ENCODE results near the gene HADHB.
"Not testable (repeated sequence)": the region's sequence is repeated elsewhere in the genome, so short reads cannot be mapped to it uniquely, and the experiment has no call there.

Gene HADHB

DNA sequence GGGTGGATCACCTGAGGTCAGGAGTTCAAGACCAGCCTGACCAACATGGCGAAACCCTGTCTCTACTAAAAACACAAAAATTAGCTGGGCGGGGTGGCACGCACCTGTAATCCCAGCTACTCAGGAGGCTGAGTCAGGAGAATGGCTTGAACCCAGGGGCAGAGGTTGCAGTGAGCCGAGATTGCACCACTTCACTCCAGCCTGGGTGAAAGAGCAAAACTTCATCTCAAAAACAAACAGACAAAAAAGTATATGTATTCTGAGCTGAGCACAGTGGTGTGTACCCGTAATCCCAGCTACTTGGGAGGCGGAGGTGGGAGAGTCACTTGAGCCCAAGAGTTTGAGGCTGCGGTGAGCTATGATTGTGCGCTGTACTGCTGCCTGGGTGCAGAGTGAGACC lies 86.6 kb downstream of the HADHB start:
- DNase-seq = not testable (repeated sequence)

DNA sequence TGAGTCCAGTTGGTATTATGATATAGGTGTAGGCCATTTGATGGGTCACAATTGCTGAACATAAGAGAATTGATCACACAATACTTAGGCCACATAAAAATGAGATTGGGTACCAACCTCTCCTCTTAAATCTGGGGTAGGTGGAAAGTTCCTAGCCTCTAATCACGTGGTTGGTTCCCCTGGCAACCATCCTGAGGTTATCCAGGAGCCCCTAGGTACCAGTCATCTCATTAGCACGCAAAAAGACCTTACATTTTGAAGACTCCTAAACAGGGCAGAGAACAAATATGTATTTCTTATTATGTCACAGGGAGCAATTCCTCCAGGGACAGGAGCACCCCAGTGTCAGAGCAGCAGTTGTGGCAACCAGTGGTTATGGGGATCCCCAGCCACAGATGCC lies 88.6 kb downstream of the HADHB start:
- DNase-seq = no peak

DNA sequence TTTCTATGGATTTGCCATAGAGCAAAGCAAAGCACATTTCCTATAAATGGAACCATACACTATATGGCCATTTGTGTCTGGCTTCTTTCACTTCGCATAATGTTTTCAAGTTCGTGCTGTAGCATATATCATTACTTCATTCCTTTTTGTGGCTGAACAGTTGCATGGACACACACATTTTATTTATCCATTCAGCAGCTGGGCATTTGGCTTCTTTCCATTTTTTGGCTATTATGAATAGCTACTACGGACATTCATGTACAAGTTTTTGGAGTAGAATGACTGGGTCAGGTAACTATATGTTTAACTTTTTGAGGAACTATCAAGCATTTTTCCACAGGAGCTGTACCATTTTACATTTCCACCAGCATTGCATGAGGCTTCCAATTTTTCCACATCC lies 90.5 kb downstream of the HADHB start:
- no peak for DNase-seq

DNA sequence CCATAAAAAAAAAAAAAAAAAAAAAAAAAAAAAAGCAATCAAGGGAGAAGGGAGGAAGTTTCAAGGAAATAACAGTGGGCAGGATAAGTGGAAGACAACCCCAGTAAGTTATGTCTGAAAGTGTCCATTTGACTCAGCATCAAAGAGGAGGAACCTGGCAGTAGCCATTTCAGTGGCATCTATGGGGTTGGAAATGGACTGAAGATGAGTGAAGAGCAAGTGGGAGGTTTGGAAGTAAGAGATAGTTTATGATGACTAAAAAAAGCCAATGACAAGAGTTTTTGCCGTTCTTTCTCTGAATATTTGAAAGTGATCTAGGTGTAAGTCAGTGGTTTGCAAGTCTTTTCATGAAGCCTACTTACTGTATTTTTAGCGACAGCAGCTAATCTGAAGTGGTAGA lies 92.0 kb downstream of the HADHB start:
- DNase-seq = no peak

DNA sequence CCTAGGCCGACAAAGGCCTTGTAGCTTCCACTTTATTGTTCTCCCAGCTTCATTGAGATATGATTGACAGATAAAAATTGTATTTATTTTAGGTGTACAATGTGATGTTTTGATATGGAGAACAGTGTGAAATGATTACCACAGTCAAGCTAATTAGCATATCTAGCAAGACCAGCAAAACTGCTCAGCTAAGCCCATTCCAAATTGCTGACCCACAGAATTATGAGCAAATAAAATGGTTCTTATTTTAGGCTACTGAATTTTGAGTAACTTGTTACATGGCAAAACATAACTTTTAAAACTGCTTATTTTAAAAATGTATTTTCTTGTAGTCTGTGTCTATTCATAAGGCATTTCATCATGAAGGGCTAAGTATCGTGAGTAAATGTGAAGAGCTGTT lies 92.6 kb downstream of the HADHB start:
- no peak for DNase-seq
